SKM-1 (cell line): Measurements from ENCODE around the gene HIP1.
A peak's percentile ranks its signal among the peaks of the same experiment; 100 is the strongest.
"Not testable (repeated sequence)": the region's sequence is repeated elsewhere in the genome, so short reads cannot be mapped to it uniquely, and the experiment has no call there.

Source experiments
- DNase-seq: peaks from one replicate; lab custom pipeline; 2025; ENCODE audit not compliant: unreplicated experiment; lab: John Stamatoyannopoulos, UW

The HIP1 gene

GRCh38 chr7:75534727-75535307 is 203.9 kb downstream of the HIP1 start:
- peak; percentile 62 for DNase-seq

DNA sequence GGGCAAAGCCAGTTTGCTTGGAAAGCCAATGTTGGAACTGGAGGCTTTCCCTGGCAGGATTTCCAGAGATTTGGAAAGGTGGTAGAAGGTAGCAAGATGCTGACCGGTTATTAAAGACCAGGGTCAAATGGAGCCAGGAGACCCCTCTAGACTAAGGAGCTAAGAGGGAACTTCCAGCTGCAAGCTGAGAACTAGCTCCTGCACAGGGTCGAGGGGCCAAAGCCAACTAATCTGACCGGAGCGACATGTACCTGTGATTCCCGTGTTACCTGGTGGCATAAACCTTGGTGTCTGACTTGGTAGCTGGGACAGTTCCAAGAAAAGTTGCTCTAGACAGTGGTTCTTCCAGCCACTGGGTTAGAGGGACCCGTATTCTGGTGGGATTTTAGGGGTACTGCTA is 204.8 kb downstream of the HIP1 start:
- DNase-seq: no peak

DNA sequence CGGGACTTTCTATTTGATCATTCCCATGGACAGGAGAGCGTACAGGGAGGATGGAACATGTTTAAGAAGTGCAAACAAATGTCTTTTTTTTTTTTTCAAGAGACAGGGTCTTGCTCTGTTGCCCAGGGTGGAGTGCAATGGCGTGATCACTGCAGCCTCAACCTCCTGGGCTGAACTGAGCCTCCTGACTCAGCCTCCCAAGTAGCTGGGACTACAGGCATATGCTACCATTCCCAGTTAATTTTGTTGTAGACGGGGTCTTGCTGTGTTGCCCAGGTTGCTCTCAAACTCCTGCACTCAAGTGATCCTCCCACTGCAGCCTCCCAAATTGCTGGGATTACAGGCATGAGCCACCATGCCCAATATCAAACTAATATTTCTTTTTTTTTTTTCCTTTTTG is 206.1 kb downstream of the HIP1 start:
- DNase-seq: no peak

- DNase-seq: no peak
Measured at GRCh38 chr7:75531359-75531821, 207.4 kb downstream of the HIP1 start.

GRCh38 chr7:75527224-75527722 is 211.5 kb downstream of the HIP1 start:
- not testable (repeated sequence) for DNase-seq

- not testable (repeated sequence) for DNase-seq
Measured at GRCh38 chr7:75521727-75522126, 217.0 kb downstream of the HIP1 start.

DNA sequence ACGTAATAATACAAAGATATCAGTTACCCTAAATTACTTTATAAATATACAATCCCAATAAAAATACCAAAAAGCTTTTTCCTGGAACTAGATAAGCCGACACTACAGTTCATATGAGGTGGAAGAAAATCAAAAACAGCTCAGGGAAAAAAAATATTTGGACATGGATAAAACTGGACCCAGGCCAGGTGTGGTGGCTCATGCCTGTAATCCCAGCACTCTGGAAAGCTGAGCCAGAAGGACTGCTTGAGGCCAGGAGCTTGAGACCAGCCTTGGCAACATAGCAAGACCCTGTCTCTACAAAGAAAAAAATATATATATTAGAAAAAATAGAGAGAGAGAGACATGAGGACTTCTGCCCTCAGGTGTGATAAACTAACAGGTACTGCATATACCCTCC is 219.9 kb downstream of the HIP1 start:
- DNase-seq: not testable (repeated sequence)

DNA sequence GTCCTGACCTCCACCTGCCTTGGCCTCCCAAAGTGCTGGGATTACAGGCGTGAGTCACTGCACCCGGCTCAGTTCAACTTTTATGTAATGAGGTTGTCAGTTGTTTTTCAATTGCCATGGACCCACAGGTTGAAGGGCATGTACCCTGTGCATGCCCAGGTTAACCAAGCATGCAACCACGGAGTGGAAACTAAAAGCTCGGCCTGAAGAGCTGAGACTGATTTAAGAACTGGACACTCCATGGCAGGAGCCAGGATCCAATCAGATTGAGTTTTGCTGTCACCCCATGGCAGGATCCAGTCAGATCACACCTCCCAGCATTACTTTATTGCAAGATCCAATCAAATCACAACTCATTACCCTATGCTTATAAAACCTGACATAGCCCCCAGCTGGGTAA is 229.7 kb downstream of the HIP1 start:
- DNase-seq: not testable (repeated sequence)

DNA sequence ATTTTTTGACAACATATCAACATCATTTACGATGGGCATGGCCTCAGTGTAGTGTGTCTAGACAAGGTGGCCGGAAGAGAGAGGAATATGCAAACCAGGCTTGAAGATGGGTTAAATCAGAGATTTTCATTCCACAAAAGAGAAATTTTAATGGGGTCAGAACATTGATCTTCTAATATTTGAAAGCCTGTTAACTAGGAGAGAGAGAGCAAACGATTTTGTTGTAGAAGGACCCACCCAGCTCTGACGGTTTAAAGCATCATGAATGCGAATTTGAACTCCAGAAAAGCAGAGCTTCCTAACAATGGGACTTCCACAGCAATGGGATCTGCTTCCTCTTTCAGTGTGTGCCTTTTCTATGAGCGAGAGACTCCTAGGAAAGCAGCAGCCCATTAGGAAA is 246.7 kb downstream of the HIP1 start, which contains the start of gene SPDYE5:
SPDYE5 (plus strand) TSS at position 301 of the 400 bp plus-strand sequence. CDS start 1,728 bp downstream, outside the sequence.
- not testable (repeated sequence) for DNase-seq

DNA sequence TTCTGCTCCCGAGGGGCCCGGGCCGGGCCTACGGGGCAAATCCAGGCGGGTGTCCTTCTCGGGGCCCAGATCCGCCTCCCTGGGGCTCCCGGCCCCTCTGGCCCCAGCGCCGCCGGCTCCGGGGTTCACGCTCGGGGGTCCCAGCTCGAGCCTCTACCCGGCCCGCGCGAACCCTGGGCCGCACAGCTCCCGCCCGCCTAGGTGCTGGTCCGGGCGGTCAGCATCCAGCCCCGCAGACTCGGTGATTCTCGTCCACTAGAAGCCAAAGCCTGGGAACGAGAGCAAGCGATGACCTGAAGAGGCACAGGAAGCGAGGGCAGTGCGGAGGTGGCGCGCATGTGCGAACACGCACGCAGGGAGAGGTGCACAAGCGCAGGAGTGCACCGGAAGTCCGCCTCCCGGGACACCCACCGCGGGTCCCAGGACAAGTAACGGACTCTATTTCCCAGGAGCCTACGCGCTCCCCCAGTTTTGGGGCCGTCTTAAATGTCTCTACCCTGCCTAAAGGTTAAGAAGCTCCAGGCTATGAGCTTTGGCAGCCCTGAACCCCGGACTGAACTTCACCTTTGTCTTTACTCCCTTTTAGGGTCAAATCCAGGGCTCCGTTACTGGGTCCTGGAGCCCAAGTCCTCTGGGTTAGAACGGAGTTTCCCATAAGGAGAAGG is 252.6 kb downstream of the HIP1 start, which contains the start of gene POM121C:
POM121C (minus strand) TSS at position 321 of the 665 bp plus-strand sequence. CDS start 44,803 bp downstream, outside the sequence.
- peak; percentile 82 for DNase-seq

DNA sequence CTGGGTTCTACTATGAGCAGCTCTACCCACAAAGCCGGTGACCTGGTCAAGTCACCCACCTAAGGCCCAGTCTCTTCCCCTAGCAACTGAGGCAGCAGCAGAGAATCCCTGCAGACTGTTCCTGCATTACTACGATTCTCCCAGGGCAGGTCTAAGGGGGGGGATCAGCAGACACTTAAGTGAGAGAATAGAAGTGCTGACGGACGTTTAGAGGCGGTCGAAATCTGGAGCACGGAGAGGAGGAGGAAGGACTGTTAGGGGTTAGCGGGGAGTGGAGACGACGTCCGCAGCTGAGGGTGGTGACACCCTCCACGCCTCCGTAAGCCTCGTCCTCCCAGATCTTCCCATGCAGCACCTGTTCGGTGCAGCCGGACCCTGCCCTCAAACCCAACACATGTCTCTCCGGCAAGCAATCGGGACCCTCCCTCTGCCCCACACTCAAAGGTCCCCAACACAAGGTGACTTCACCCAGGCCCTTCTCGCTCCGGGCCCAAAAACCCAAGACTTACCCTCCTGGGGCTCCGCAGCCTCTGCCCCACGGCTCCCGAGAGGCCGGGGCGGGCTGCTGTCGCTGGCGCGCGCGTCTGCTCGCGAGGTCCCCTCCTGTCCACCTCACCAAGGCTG is 253.3 kb downstream of the HIP1 start:
- not testable (repeated sequence) for DNase-seq
